Stomach smooth muscle (tissue), 2 donors: ENCODE results near the gene TMEM86A.

Source experiments
- H3K27ac ChIP-seq: one replicate; pipeline ENCODE4 v1.7.0; 2013; ENCODE audit warnings: mild to moderate bottlenecking, low read length, inconsistent platforms
- H3K27me3 ChIP-seq, 2 donors: one replicate each; pipeline ENCODE4 v1.7.0; 2013; ENCODE audit warnings: low read length in 2 of 2; ENCODE audit not compliant: insufficient read depth in 2 of 2, control insufficient read depth in 1 of 2
- H3K36me3 ChIP-seq, 2 donors: one replicate each; pipeline ENCODE4 v1.7.0; 2013; ENCODE audit warnings: low read length in 2 of 2; ENCODE audit not compliant: control insufficient read depth in 2 of 2, insufficient read depth in 2 of 2
- H3K4me1 ChIP-seq: one replicate; pipeline ENCODE4 v1.7.0; 2013; ENCODE audit warnings: low read length; ENCODE audit not compliant: control insufficient read depth, insufficient read depth
- H3K4me3 ChIP-seq, 2 donors: one replicate each; pipeline ENCODE4 v1.7.0; 2013; ENCODE audit warnings: low read length in 2 of 2
- H3K9ac ChIP-seq, 2 donors: one replicate each; pipeline ENCODE4 v1.7.0; 2013; ENCODE audit warnings: low read length in 2 of 2, mild to moderate bottlenecking in 1 of 2
- H3K9me3 ChIP-seq, 2 donors: one replicate each; pipeline ENCODE4 v1.7.0; 2013; ENCODE audit warnings: low read length in 2 of 2; ENCODE audit not compliant: control insufficient read depth in 2 of 2
- donor health status: healthy.
- donor health status: Pancreatic carcinoma.

Gene TMEM86A

GRCh38 chr11:18727479-18728236, 29.1 kb downstream of the TMEM86A start:
- Histone ChIP-seq H3K4me1 (no peaks in the 10 kb centered on the region), H3K36me3 (no peaks in the 10 kb centered on the region), H3K4me3 (no peak overlapping the region), H3K27me3 (no peaks in the 10 kb centered on the region), H3K27ac (no peak overlapping the region), H3K9ac (no peak overlapping the region), H3K9me3 (no peaks in the 10 kb centered on the region)

GRCh38 chr11:18728658-18729057, 30.1 kb downstream of the TMEM86A start:
- no peaks in the 10 kb centered on the region for H3K27me3 ChIP-seq

GRCh38 chr11:18729426-18729825, 30.8 kb downstream of the TMEM86A start:
- no peaks in the 10 kb centered on the region for H3K27me3 ChIP-seq
- H3K27ac ChIP-seq, result no peak overlapping the region
- H3K9ac ChIP-seq, result no peak overlapping the region
- no peaks in the 10 kb centered on the region for H3K36me3 ChIP-seq
- H3K4me3 ChIP-seq, result no peak overlapping the region
- no peaks in the 10 kb centered on the region for H3K4me1 ChIP-seq
- H3K9me3 ChIP-seq, result no peaks in the 10 kb centered on the region

More at GRCh38 chr11:18728658-18729057, 30.1 kb downstream of the TMEM86A start:
- no peak overlapping the region for H3K4me3 ChIP-seq
- H3K9ac ChIP-seq, result no peak overlapping the region
- no peak overlapping the region for H3K27ac ChIP-seq
- no peaks in the 10 kb centered on the region for H3K4me1 ChIP-seq
- H3K9me3 ChIP-seq, result no peaks in the 10 kb centered on the region
- no peaks in the 10 kb centered on the region for H3K36me3 ChIP-seq

GRCh38 chr11:18730020-18730419, 31.4 kb downstream of the TMEM86A start:
- H3K4me1 ChIP-seq, result no peaks in the 10 kb centered on the region
- H3K9me3 ChIP-seq, result no peaks in the 10 kb centered on the region
- no peaks in the 10 kb centered on the region for H3K27me3 ChIP-seq
- no peak overlapping the region for H3K9ac ChIP-seq
- no peaks in the 10 kb centered on the region for H3K36me3 ChIP-seq
- H3K27ac ChIP-seq, result no peak overlapping the region
- H3K4me3 ChIP-seq, result no peak overlapping the region

GRCh38 chr11:18731441-18731840, 32.9 kb downstream of the TMEM86A start:
- no peak overlapping the region for H3K4me3 ChIP-seq
- no peak overlapping the region for H3K9ac ChIP-seq
- no peak overlapping the region for H3K27ac ChIP-seq
- H3K9me3 ChIP-seq, result no peaks in the 10 kb centered on the region
- H3K36me3 ChIP-seq, result no peaks in the 10 kb centered on the region
- no peaks in the 10 kb centered on the region for H3K27me3 ChIP-seq
- no peaks in the 10 kb centered on the region for H3K4me1 ChIP-seq

- no peak overlapping the region for H3K9ac ChIP-seq
- H3K27ac ChIP-seq, result no peak overlapping the region
- H3K27me3 ChIP-seq, result peaks cover 0 to 2% of the 10 kb centered on the region in 2 donors
- no peak overlapping the region for H3K4me3 ChIP-seq
- H3K4me1 ChIP-seq, result no peaks in the 10 kb centered on the region
- no peaks in the 10 kb centered on the region for H3K9me3 ChIP-seq
- no peaks in the 10 kb centered on the region for H3K36me3 ChIP-seq
These were observed 33.6 kb downstream of the TMEM86A start for GRCh38 chr11:18731949-18732821.

GRCh38 chr11:18733202-18733601, 34.6 kb downstream of the TMEM86A start:
- H3K27ac ChIP-seq, result no peak overlapping the region
- no peaks in the 10 kb centered on the region for H3K4me1 ChIP-seq
- H3K9me3 ChIP-seq, result no peaks in the 10 kb centered on the region
- H3K9ac ChIP-seq, result no peak overlapping the region
- no peak overlapping the region for H3K4me3 ChIP-seq
- H3K36me3 ChIP-seq, result no peaks in the 10 kb centered on the region
- peaks cover 0 to 5% of the 10 kb centered on the region in 2 donors for H3K27me3 ChIP-seq

- Histone ChIP-seq H3K9ac (no peak overlapping the region), H3K4me1 (no peaks in the 10 kb centered on the region), H3K27ac (no peak overlapping the region), H3K4me3 (no peak overlapping the region), H3K27me3 (peaks cover 0 to 5% of the 10 kb centered on the region in 2 donors), H3K9me3 (no peaks in the 10 kb centered on the region), H3K36me3 (no peaks in the 10 kb centered on the region)
These were observed 38.1 kb downstream of the TMEM86A start for GRCh38 chr11:18736590-18737148.

GRCh38 chr11:18737642-18738041, 39.1 kb downstream of the TMEM86A start:
- Histone ChIP-seq H3K27me3 (peaks cover 0 to 5% of the 10 kb centered on the region in 2 donors), H3K9ac (no peak overlapping the region), H3K9me3 (no peaks in the 10 kb centered on the region), H3K4me3 (no peak overlapping the region), H3K36me3 (no peaks in the 10 kb centered on the region), H3K27ac (no peak overlapping the region), H3K4me1 (no peaks in the 10 kb centered on the region)

- Histone ChIP-seq H3K4me1 (no peaks in the 10 kb centered on the region), H3K9ac (no peak overlapping the region)
These were observed 41.1 kb downstream of the TMEM86A start for GRCh38 chr11:18739685-18740084.

More at GRCh38 chr11:18739685-18740084, 41.1 kb downstream of the TMEM86A start:
- no peaks in the 10 kb centered on the region for H3K36me3 ChIP-seq
- H3K27me3 ChIP-seq, result peaks cover 0 to 5% of the 10 kb centered on the region in 2 donors
- H3K27ac ChIP-seq, result no peak overlapping the region
- H3K9me3 ChIP-seq, result no peaks in the 10 kb centered on the region
- no peak overlapping the region for H3K4me3 ChIP-seq
